Measurements from ENCODE around the gene LMNTD1.

Gene LMNTD1

DNA sequence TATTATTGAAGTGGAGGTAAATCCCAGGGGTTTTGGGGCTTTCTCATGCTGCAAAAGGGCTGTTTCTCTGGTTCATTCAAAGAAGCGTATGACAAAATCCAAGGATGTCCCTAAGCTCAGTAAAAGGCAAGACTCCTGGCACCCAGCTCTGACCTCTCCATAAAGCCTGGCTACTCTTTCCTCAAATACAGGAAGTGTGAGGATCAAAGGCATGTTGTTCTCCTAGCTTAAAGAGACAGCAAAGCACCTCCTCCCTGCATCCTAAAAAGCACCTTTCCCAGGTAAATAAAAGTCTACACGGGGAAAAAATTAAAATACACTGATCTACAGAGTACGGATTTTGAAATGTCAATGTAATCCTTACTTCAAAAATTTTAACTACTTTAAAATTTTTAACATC is 118.6 kb downstream of the LMNTD1 start:
- no peak for ATAC-seq
- TF ChIP-seq CSDC2 (CRISPR knock-in tag; IDR thresholded peaks at IDR 0.05) (no peak), ISL1 (CRISPR knock-in tag; IDR thresholded peaks at IDR 0.05) (no peak), ARNTL (CRISPR knock-in tag; IDR thresholded peaks at IDR 0.05; ENCODE audit: borderline replicate concordance, low read depth) (no peak), RARB (CRISPR knock-in tag; IDR thresholded peaks at IDR 0.05) (no peak), TOX (CRISPR knock-in tag; IDR thresholded peaks at IDR 0.05; ENCODE audit: borderline replicate concordance) (no peak), TCF4 (CRISPR knock-in tag; IDR thresholded peaks at IDR 0.05; ENCODE audit: borderline replicate concordance) (no peak), ZNF8 (CRISPR knock-in tag; IDR thresholded peaks at IDR 0.05) (no peak), BACH2 (CRISPR knock-in tag; IDR thresholded peaks at IDR 0.05; ENCODE audit: borderline replicate concordance) (no peak), ZFP30 (CRISPR knock-in tag; IDR thresholded peaks at IDR 0.05) (no peak), ZNF70 (CRISPR knock-in tag; IDR thresholded peaks at IDR 0.05) (no peak), ZC3H10 (CRISPR knock-in tag; IDR thresholded peaks at IDR 0.05) (no peak), OSR1 (CRISPR knock-in tag; IDR thresholded peaks at IDR 0.05) (no peak), ZNF565 (CRISPR knock-in tag; conservative IDR thresholded peaks at IDR 0.05; ENCODE audit: low read depth) (no peak), SNAI2 (CRISPR knock-in tag; IDR thresholded peaks at IDR 0.05) (no peak)
- TF ChIP-seq, protein P1, sequence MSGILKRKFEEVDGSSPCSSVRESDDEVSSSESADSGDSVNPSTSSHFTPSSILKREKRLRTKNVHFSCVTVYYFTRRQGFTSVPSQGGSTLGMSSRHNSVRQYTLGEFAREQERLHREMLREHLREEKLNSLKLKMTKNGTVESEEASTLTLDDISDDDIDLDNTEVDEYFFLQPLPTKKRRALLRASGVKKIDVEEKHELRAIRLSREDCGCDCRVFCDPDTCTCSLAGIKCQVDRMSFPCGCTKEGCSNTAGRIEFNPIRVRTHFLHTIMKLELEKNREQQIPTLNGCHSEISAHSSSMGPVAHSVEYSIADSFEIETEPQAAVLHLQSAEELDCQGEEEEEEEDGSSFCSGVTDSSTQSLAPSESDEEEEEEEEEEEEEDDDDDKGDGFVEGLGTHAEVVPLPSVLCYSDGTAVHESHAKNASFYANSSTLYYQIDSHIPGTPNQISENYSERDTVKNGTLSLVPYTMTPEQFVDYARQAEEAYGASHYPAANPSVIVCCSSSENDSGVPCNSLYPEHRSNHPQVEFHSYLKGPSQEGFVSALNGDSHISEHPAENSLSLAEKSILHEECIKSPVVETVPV (CRISPR knock-in tag; IDR thresholded peaks at IDR 0.05): no peak
- TF ChIP-seq, protein P2, sequence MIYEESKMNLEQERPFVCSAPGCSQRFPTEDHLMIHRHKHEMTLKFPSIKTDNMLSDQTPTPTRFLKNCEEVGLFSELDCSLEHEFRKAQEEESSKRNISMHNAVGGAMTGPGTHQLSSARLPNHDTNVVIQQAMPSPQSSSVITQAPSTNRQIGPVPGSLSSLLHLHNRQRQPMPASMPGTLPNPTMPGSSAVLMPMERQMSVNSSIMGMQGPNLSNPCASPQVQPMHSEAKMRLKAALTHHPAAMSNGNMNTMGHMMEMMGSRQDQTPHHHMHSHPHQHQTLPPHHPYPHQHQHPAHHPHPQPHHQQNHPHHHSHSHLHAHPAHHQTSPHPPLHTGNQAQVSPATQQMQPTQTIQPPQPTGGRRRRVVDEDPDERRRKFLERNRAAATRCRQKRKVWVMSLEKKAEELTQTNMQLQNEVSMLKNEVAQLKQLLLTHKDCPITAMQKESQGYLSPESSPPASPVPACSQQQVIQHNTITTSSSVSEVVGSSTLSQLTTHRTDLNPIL (CRISPR knock-in tag; IDR thresholded peaks at IDR 0.05; ENCODE audit: low read depth): no peak
- TF ChIP-seq, protein P3, sequence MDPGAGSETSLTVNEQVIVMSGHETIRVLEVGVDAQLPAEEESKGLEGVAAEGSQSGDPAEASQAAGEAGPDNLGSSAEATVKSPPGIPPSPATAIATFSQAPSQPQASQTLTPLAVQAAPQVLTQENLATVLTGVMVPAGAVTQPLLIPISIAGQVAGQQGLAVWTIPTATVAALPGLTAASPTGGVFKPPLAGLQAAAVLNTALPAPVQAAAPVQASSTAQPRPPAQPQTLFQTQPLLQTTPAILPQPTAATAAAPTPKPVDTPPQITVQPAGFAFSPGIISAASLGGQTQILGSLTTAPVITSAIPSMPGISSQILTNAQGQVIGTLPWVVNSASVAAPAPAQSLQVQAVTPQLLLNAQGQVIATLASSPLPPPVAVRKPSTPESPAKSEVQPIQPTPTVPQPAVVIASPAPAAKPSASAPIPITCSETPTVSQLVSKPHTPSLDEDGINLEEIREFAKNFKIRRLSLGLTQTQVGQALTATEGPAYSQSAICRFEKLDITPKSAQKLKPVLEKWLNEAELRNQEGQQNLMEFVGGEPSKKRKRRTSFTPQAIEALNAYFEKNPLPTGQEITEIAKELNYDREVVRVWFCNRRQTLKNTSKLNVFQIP (CRISPR knock-in tag; IDR thresholded peaks at IDR 0.05; ENCODE audit: borderline replicate concordance, low read depth): no peak
- TF ChIP-seq, protein P4, sequence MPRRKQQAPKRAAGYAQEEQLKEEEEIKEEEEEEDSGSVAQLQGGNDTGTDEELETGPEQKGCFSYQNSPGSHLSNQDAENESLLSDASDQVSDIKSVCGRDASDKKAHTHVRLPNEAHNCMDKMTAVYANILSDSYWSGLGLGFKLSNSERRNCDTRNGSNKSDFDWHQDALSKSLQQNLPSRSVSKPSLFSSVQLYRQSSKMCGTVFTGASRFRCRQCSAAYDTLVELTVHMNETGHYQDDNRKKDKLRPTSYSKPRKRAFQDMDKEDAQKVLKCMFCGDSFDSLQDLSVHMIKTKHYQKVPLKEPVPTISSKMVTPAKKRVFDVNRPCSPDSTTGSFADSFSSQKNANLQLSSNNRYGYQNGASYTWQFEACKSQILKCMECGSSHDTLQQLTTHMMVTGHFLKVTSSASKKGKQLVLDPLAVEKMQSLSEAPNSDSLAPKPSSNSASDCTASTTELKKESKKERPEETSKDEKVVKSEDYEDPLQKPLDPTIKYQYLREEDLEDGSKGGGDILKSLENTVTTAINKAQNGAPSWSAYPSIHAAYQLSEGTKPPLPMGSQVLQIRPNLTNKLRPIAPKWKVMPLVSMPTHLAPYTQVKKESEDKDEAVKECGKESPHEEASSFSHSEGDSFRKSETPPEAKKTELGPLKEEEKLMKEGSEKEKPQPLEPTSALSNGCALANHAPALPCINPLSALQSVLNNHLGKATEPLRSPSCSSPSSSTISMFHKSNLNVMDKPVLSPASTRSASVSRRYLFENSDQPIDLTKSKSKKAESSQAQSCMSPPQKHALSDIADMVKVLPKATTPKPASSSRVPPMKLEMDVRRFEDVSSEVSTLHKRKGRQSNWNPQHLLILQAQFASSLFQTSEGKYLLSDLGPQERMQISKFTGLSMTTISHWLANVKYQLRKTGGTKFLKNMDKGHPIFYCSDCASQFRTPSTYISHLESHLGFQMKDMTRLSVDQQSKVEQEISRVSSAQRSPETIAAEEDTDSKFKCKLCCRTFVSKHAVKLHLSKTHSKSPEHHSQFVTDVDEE (CRISPR knock-in tag; IDR thresholded peaks at IDR 0.05): no peak
- TF ChIP-seq, protein P5, sequence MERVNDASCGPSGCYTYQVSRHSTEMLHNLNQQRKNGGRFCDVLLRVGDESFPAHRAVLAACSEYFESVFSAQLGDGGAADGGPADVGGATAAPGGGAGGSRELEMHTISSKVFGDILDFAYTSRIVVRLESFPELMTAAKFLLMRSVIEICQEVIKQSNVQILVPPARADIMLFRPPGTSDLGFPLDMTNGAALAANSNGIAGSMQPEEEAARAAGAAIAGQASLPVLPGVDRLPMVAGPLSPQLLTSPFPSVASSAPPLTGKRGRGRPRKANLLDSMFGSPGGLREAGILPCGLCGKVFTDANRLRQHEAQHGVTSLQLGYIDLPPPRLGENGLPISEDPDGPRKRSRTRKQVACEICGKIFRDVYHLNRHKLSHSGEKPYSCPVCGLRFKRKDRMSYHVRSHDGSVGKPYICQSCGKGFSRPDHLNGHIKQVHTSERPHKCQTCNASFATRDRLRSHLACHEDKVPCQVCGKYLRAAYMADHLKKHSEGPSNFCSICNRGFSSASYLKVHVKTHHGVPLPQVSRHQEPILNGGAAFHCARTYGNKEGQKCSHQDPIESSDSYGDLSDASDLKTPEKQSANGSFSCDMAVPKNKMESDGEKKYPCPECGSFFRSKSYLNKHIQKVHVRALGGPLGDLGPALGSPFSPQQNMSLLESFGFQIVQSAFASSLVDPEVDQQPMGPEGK (CRISPR knock-in tag; IDR thresholded peaks at IDR 0.05; ENCODE audit: borderline replicate concordance): no peak

DNA sequence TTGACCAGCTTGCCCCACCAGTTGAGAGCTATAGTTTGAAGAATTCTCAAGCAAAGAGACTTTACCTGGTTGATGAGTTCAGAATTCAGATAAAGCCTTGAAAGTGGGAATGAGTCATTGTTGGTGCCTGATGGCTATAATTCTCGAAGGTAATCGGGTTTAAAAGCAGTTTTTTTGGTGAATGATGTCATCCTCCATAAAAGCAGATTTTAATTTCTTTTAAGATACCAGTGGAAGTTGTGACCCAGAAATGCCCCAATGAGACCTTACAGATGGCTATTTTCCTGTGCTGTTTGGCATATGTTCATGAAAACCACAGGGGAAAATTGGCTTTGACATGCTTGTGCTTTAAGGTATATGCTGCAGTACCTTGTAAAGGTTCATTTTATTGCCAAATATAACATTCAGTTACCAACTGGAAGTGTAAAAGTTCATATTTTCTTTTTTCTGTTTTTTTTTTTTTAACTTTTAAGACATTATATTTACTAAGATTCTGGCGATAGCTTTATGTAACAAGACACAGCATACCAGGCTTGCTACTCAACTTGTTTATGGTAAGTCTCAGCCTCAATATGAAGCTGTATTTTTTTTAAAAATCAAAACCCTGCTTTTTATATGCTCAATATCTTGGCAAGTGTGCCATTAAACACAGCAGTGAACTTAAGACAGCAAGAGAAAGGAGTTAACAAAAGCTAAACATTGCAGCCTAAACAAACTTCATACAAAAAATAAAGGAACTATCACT is 119.3 kb downstream of the LMNTD1 start:
- ATAC-seq: peak; percentile 78
- TF ChIP-seq PPARA (CRISPR knock-in tag; IDR thresholded peaks at IDR 0.05; ENCODE audit: borderline replicate concordance) (no peak), RARB (CRISPR knock-in tag; IDR thresholded peaks at IDR 0.05) (peak; percentile 29; the same call in 1 of the 2 replicates), ZC3H10 (CRISPR knock-in tag; IDR thresholded peaks at IDR 0.05) (peak; percentile 82), ISL1 (CRISPR knock-in tag; IDR thresholded peaks at IDR 0.05) (peak; percentile 96), ZFP30 (CRISPR knock-in tag; IDR thresholded peaks at IDR 0.05) (no peak), ZNF8 (CRISPR knock-in tag; IDR thresholded peaks at IDR 0.05) (no peak), TCF4 (CRISPR knock-in tag; IDR thresholded peaks at IDR 0.05; ENCODE audit: borderline replicate concordance) (peak; percentile 63; the same call in 1 of the 2 replicates), SNAI2 (CRISPR knock-in tag; IDR thresholded peaks at IDR 0.05) (peak; percentile 95), TOX (CRISPR knock-in tag; IDR thresholded peaks at IDR 0.05; ENCODE audit: borderline replicate concordance) (peak; percentile 32; the same call in 1 of the 2 replicates)
- TF ChIP-seq, protein P2 (CRISPR knock-in tag; IDR thresholded peaks at IDR 0.05; ENCODE audit: low read depth): peak; percentile 99
- TF ChIP-seq, protein P1 (CRISPR knock-in tag; IDR thresholded peaks at IDR 0.05): peak; percentile 86
- TF ChIP-seq, protein P5 (CRISPR knock-in tag; IDR thresholded peaks at IDR 0.05; ENCODE audit: borderline replicate concordance): 0 out of 2 replicates have a peak, but pooled peaks have one; percentile 51
